A673 (cell line): ENCODE measurements around the gene SUMO1. TPM values are rescaled to one million over a fixed set of nuclear protein-coding genes. Genes with fewer than 3 reads are reported as not detected.
A peak's percentile ranks its signal among the peaks of the same experiment; 100 is the strongest.

ENCODE experiments used
- BruUV-seq: library from RNA; stranded (reverse); fragments of 400-500 nt; replicated peaks from 2 replicates; lab custom pipeline; 2021; lab: Mats Ljungman, UMichigan
- CTCF ChIA-PET: fragments of 300-600 bp; sonication (Branson Sonifier 250); formaldehyde crosslinking; loops from one replicate; lab custom pipeline; 2022; ENCODE audit warnings: antibody characterized with exemption; lab: Charles Lee
- POLR2A ChIA-PET: fragments of 300-600 bp; sonication (Branson Sonifier 250); formaldehyde crosslinking; loops from one replicate; lab custom pipeline; 2022; ENCODE audit warnings: antibody characterized with exemption; ENCODE audit not compliant: low non-redundant PET; lab: Charles Lee
- DNase-seq: peaks from one replicate; pipeline ENCODE4 v3.0.0-alpha.2; 2015; ENCODE audit warnings: low spot score
- H3K27ac ChIP-seq: fragments of 200-600 bp; sonication (generic); 2 replicates; pipeline ENCODE4 v1.5.1; 2016; ENCODE audit warnings: mixed run types, low read depth, mild to moderate bottlenecking, mixed read lengths, antibody characterized with exemption, low read length; ENCODE audit not compliant: poor library complexity, severe bottlenecking
- H3K27me3 ChIP-seq: fragments of 200-600 bp; sonication (generic); replicated peaks from 2 replicates; pipeline ENCODE4 v1.6.1; 2017; ENCODE audit warnings: mixed run types, low read depth, mild to moderate bottlenecking, mixed read lengths, antibody characterized with exemption, low read length; ENCODE audit not compliant: insufficient read depth, poor library complexity
- H3K36me3 ChIP-seq: fragments of 200-600 bp; sonication (generic); 2 replicates; pipeline ENCODE4 v1.6.1; 2016; ENCODE audit warnings: mixed run types, mild to moderate bottlenecking, mixed read lengths, antibody characterized with exemption, low read length; ENCODE audit not compliant: insufficient read depth, poor library complexity, severe bottlenecking
- H3K4me1 ChIP-seq: fragments of 200-600 bp; sonication (generic); 2 replicates; pipeline ENCODE4 v1.6.1; 2017; ENCODE audit warnings: mixed run types, mild to moderate bottlenecking, mixed read lengths, antibody characterized with exemption, low read length; ENCODE audit not compliant: insufficient read depth, poor library complexity, severe bottlenecking
- H3K4me3 ChIP-seq: fragments of 200-600 bp; sonication (generic); 2 replicates; pipeline ENCODE4 v1.5.1; 2016; ENCODE audit warnings: low read depth, mixed run types, mild to moderate bottlenecking, mixed read lengths, low read length; ENCODE audit not compliant: poor library complexity, severe bottlenecking
- H3K9me3 ChIP-seq: fragments of 200-600 bp; sonication (generic); 2 replicates; pipeline ENCODE4 v1.6.1; 2016; ENCODE audit warnings: mixed run types, low read depth, mild to moderate bottlenecking, mixed read lengths, antibody characterized with exemption, low read length; ENCODE audit not compliant: poor library complexity, severe bottlenecking
- CTCF ChIP-seq: fragments of 300-800, 200-600 bp; sonication (generic); conservative IDR thresholded peaks from 2 replicates; pipeline ENCODE4 v1.5.1; 2017; ENCODE audit warnings: low read depth, mild to moderate bottlenecking, antibody characterized with exemption, low read length, moderate library complexity, mixed read lengths
- EZH2 ChIP-seq: fragments of 200-600 bp; sonication (generic); IDR thresholded peaks from 2 replicates; pipeline ENCODE4 v1.6.1; 2017; ENCODE audit warnings: borderline replicate concordance, low read depth, mild to moderate bottlenecking, mixed read lengths, antibody characterized with exemption, low read length; ENCODE audit not compliant: poor library complexity, severe bottlenecking
- intact Hi-C: fragments of 100-400 bp; cut with micrococcal nuclease; formaldehyde crosslinking; loops from one replicate; pipeline ENCODE4 v1.10.0; 2022; ENCODE audit not compliant: unreplicated experiment
- total RNA-seq: library from RNA; stranded (reverse); gene quantifications from 2 replicates; pipeline ENCODE4 v1.2.3, GENCODE V29; 2021

Gene SUMO1
- total RNA-seq, 1 experiment from 2014 or later = 166 TPM

GRCh38 chr2:202269585-202269984 is 31.2 kb upstream of the SUMO1 start:
- H3K36me3 ChIP-seq = peaks cover under 1% of the 10 kb centered on the region
- ChIA-PET CTCF (no interaction called here), POLR2A (interaction anchor here (0.7 kb wide), 1 partner anchor 167 kb away, joined by 6 read pairs; no protein-coding TSS in a partner anchor)
- no peak overlapping the region for H3K4me3 ChIP-seq
- H3K27ac ChIP-seq = no peak overlapping the region
- DNase-seq = no peak
- intact Hi-C loops = no loop called here
- TF ChIP-seq EZH2 (no peak), CTCF (no peak)
- BruUV-seq = no TSS peak
- no peaks in the 10 kb centered on the region for H3K9me3 ChIP-seq
- no peaks in the 10 kb centered on the region for H3K27me3 ChIP-seq
- H3K4me1 ChIP-seq = peaks cover 12% of the 10 kb centered on the region

- Histone ChIP-seq H3K4me1 (peaks cover 15% of the 10 kb centered on the region), H3K4me3 (peak overlapping the region; percentile 87), H3K9me3 (no peaks in the 10 kb centered on the region), H3K27ac (peak overlapping the region; percentile 23), H3K36me3 (no peaks in the 10 kb centered on the region), H3K27me3 (no peaks in the 10 kb centered on the region)
- CTCF ChIA-PET = no interaction called here
- no peak for TF ChIP-seq CTCF
- no peak for TF ChIP-seq EZH2
- POLR2A ChIA-PET = no interaction called here
- DNase-seq = peak; percentile 21
- intact Hi-C loops = no loop called here
- BruUV-seq = no TSS peak
Observed at GRCh38 chr2:202267495-202267894, 29.1 kb upstream of the SUMO1 start.

- BruUV-seq = TSS peak; percentile 57
Observed at GRCh38 chr2:202265467-202266277, 27.3 kb upstream of the SUMO1 start, which contains the start of gene NOP58. TSS of gene NOP58 (plus strand) at chr2:202265763. CDS start at chr2:202265942, 179 bp downstream.

More at GRCh38 chr2:202265467-202266277, 27.3 kb upstream of the SUMO1 start, which contains the start of gene NOP58:
- Histone ChIP-seq H3K36me3 (no peaks in the 10 kb centered on the region), H3K4me1 (peaks cover 11% of the 10 kb centered on the region), H3K9me3 (no peaks in the 10 kb centered on the region), H3K4me3 (peak within 1 kb of the TSS; percentile 87), H3K27ac (peak within 1 kb of the TSS; percentile 97), H3K27me3 (no peaks in the 10 kb centered on the region)
- intact Hi-C loops = no loop called here
- POLR2A ChIA-PET = no interaction called here
- CTCF ChIA-PET = no interaction called here
- DNase-seq = peak; percentile 98
- TF ChIP-seq CTCF (no peak), EZH2 (no peak)
